NAMALWA (cell line): Measurements from ENCODE around the gene RSPO4.

Experiments
- DNase-seq: peaks from one replicate; pipeline ENCODE4 v3.0.0-alpha.2; 2015; ENCODE audit warnings: low spot score

The RSPO4 gene

GRCh38 chr20:910132-910869, 91.8 kb downstream of the RSPO4 start:
- no peak for DNase-seq

GRCh38 chr20:909641-910040, 92.5 kb downstream of the RSPO4 start:
- DNase-seq: no peak
